ENCODE results near the gene CRELD2.

GRCh38 chr22:49887064-49887451 lies 31.4 kb upstream of the CRELD2 start:
- TF ChIP-seq POLR2A (IDR thresholded peaks at IDR 0.05) = no peak
- no peak for TF ChIP-seq CTCF (IDR thresholded peaks at IDR 0.05)
- no peak for TF ChIP-seq EP300 (IDR thresholded peaks at IDR 0.05)

Measured in suprapubic skin (tissue), 3 donors.